ENCODE measurements around the gene SCFD2.

The SCFD2 gene

DNA sequence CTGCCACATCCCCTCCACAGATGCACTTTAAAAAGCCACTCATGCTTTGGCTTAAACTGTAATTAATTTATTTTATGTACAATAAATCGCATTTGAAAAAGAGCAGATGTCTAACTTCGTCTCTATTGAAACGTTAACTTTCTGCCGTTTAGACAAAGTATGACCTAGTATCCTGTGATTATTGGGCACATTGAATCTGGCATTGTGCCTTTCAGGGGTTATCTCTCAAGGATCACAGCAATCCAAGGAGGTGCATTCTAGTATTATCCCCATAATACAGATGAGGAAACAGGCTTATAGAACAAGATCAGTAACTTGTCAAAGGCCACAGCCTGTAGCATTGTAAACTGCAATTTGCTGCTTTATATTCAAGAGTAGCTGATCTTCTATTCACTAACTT lies 499.1 kb downstream of the SCFD2 start:
- no peak for DNase-seq

DNA sequence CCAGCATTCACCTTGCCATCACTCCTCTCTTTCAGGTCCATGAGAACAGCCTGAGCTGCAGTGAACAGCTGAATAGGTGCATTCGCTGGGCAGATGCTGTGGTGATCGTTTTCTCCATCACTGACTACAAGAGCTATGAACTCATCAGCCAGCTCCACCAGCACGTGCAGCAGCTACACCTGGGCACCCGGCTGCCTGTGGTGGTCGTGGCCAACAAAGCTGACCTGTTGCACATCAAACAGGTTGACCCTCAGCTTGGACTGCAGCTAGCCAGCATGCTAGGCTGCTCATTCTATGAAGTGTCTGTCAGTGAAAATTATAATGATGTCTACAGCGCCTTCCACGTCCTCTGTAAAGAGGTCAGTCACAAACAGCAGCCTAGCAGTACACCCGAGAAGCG lies 500.6 kb downstream of the SCFD2 start:
- DNase-seq: no peak

DNA sequence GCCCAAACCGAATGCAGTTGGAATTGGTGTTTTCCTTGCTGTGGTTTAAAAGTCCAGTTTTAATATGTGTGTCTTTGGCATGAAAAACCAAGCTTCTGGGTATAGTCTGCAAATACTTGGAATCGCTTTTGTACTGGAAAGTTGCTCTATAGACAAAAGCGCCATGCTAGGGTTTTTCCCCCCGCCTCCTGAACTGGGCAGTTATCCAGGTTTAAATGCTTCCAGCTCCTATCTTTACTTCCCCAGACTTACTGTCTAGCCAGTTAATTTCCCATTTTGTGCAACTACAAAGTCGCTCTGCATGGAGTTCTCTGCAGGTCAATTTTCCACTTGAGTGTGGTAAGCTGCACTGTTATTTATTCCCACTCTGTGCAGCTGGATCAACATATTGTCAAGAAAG lies 501.1 kb downstream of the SCFD2 start:
- no peak for DNase-seq

DNA sequence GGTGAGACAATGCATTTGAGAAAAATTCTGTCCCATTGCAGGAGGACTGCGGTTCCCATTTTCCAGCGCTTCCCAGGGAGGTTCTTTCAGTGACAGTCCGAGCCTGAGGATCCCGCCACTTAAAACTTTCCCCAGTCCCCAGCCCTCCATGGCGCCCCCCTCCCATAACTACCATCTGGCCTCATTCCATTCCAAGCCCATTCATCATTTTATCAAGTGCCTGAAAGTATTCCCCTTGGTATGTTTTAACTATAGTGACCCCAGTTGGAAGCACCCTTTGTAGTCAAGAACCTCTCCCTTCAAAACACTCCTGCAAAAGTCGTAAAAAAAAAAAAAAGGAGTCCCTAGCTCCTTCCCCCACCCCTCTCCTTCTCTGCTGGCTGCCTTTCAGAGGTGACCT lies 502.5 kb downstream of the SCFD2 start:
- no peak for DNase-seq

DNA sequence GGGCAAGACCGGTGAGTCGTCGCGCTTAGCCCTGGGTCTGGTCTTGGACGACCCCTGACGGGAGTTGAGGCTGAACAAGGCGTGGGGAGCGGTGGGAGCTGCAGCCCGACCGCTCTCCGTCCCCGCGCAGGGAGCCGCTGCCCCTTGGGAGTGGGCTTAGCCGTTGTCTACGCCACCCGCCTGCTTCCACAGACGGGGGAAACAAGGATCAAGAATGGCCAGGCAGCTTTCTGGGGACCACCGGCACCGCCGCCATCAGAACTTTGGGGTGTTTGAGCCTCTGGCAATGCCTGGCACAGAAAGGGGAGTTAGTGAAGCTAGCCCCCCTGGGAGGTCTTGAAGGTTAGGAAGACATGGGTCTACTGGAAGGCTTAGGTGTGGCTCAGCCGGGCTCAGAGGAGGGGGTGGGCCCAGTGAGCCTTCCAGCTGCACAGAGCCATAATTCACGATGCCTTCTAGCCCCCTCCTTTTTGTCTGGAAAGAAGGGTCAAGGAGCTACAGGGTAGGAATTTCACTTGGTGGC lies 503.2 kb downstream of the SCFD2 start:
- DNase-seq: no peak

DNA sequence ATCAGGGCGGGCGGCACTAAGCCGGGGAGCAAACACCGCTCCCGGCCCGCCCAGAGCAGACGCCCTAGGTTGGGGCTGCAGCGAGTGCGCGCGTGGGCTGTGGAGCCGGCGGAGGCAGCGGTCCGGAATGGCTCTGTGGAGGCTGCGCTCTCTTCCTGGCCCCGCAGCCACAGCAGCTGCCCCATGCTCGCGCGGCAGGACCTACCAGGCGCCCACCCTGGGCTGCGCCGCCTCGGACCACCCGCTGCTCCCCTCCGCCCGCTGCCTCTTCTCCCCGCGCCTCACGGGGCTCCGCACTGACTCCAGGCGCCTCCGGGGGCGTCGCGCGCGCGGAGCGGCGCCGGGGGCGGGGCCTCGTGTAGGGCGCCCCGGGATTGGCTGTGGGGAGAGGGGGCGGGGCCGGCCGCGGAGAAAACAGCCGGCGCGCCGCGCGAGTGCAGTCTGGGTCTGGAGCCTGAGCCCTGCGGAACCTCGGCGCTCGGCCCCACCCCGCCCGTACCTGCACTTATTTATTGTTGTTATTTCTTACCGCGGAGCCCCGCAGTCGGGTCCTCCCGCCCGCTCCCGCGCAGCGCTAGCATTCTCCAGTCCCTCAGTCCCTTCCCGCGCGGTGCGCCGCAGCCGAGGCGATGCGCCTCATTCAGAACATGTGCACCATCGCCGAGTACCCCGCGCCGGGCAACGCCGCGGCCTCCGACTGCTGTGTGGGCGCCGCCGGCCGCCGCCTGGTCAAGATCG lies 503.8 kb downstream of the SCFD2 start, which contains the start of gene RASL11B:
Gene RASL11B, plus strand, starts transcription at position 439 of the 738 bp plus-strand sequence. Its CDS starts 191 bp downstream, at position 630.
- DNase-seq: peak; percentile 75

DNA sequence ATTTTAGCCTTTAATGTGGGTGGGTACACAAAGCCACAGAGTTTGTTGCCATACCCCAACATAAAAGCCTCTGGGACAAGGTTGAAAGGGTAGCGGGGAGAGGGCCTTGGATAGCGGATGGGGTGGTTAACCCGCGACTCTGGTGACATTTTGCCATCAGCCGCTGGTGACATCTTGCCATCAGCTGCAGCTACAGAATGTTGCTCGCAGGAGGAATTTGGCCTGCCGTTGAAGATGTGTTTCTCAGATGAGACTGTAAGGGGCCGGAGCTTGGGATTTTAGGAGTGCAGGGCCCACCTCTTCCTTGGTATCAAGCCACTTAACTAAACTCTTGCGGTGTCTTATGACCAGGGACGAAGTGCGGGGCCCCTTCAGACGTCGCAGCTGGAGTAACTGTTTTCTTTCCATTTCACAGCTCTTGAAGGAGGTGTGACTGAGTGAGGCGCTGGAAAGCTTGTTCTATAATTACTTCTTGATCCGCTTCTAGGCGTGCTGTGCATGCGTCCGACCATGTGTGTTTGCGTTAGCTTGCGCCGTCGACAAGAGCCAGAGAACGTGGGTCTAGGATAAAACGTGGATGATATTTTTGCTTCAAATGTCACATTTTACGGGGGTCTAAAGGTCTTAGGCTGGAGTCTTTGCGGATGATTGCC lies 504.6 kb downstream of the SCFD2 start:
- no peak for DNase-seq

GRCh38 chr4:52860361-52860760 lies 505.5 kb downstream of the SCFD2 start:
- no peak for DNase-seq

GRCh38 chr4:52856801-52857200 lies 509.1 kb downstream of the SCFD2 start:
- no peak for DNase-seq

GRCh38 chr4:52853351-52853750 lies 512.5 kb downstream of the SCFD2 start:
- no peak for DNase-seq

- no peak for DNase-seq
Measured at GRCh38 chr4:52852711-52853110, 513.1 kb downstream of the SCFD2 start.

GRCh38 chr4:52852041-52852440 lies 513.8 kb downstream of the SCFD2 start:
- no peak for DNase-seq

DNA sequence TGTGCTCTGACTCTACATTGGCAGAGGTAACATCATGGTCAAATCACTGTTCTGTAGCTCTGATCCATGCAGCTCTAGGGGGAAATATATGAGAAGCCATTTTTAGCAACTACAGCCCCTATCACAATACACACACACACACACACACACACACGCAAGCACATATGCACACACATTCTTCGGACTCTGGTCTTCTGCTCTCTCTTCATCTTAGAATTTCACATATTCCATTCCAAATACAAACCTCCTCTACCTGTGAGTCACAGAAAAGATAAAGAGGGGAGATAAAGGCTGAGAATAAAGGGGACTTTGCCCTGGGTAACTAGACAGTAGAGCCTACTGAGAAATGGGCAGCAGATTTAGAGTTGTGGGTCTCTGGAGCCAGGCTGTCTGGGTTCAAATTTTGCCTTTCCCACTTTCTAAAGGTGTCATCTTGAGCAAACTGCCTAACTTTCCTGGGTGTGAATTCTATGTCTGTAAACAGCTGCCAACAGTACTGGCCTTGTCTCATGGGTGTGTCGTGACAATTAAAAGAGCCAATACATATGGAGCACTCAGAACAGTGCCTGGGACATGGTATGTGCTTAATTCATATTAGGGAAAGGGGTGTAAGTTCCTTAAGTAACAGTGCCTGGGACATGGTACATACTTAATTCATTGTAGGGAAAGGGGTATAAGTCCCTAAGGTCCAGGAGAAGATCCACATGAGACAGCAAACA lies 515.3 kb downstream of the SCFD2 start:
- no peak for DNase-seq

DNA sequence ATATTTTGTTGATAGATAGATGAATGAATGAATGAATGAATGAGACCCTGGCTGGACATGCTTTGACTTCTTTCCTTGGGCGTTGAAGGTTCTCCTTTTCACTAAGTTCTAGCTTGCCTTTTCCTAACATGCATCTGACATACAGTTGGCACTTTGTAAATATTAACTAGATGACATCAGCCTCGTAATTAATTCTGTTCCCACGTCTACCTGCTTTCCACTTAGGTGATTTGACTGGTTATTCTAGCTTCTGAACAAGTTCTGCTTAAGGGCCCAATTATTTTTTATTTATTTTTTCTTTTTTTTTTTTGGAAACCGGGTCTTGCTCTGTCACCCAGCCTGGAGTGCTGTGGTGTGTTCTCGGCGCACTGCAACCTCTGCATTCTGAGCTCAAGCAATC lies 517.6 kb downstream of the SCFD2 start:
- no peak for DNase-seq

- no peak for DNase-seq
Measured at GRCh38 chr4:52846502-52846901, 519.4 kb downstream of the SCFD2 start.

DNA sequence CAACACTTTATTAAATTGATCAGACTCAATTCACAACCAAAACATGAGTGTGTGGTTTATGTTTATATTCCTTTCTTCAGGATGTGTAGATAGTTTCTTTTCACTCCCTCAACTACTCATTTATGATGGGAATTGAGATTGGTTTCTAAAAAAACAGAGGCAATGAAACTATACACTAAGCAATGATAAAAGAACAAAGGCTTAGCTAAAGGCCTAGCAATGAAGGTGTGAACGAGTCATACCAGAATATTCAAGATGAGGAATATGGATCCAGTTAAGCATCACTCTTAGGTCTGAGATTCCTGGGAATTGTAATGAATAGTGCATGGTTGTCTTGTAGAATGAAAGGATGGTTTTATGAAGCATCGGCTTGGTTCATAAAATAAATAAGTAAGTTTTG lies 521.3 kb downstream of the SCFD2 start:
- no peak for DNase-seq

DNA sequence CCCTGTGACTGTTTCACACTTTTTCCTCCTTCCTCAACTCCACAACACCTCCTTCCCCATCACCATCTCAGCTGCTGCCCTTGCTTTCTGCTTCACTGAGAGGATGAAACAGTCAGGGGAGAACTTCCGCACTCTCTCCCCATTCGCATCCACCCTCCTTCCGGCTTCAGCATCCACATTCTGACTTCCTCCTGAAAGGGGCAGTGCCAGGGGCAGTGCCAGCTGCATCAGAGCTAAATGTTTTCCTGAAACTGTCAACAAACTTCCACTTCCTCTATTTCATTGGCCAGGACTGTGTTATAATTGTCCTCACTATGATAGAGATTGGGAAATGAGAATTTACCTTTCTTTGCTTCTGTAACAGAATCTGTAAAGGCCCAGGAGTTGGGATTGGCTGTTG lies 521.9 kb downstream of the SCFD2 start:
- DNase-seq: peak; percentile 45

DNA sequence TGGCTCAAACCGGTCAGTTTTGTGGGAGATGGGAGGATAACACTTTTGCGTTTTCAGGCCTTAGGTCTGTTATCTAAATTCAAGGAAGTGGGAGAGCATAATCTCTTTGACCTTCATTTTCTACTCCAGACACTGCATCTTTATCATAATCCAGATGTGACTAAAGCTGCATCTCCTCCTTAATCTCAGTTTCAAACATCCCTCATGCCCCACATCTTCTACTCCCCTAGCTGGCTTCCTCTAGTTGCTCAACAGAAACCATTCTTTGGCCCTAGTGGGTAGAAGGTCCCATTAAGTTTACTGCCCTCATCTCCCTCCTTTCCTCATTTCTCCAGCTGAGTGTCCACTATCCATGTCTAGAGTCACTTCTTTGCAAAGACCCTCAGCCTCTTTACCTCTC lies 522.5 kb downstream of the SCFD2 start:
- no peak for DNase-seq

- no peak for DNase-seq
Measured at GRCh38 chr4:52842792-52843191, 523.1 kb downstream of the SCFD2 start.

DNA sequence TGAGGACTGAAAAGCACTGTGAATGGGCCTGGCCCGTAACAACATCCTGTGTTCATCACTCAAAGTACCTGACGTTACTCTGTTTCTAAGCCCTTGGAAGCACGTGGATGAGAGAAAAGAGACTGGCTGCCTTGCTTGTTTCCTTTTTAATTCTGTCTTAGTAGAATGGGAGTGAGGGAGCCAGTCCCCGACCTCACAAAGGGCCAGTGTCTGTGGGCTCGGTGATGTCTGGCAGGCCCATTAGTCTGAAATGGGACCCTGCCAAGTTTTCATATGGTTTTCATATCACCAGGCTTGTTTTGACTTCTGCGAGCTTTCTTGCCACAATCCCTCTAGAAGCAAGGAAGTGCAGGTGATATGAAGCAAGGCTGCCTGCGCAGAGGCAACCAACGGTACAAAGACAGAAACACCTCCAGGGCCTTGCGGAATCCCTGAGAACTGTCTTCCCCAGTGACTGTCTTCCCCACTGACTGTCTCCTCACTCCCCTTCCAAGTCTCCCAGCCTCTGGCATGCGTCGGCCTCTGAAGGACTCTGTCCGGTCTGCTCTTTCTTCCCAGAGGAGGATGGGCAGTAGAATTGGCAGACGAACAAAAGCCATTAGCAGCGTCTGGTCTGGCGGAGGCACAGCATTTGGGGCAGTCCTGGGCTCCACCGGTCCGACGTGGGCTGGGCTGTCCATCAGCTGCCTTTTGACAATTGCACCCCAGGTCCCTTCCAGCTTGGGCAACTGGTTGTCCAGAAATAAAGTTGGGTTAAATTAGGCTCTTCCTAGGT lies 524.0 kb downstream of the SCFD2 start:
- no peak for DNase-seq

DNA sequence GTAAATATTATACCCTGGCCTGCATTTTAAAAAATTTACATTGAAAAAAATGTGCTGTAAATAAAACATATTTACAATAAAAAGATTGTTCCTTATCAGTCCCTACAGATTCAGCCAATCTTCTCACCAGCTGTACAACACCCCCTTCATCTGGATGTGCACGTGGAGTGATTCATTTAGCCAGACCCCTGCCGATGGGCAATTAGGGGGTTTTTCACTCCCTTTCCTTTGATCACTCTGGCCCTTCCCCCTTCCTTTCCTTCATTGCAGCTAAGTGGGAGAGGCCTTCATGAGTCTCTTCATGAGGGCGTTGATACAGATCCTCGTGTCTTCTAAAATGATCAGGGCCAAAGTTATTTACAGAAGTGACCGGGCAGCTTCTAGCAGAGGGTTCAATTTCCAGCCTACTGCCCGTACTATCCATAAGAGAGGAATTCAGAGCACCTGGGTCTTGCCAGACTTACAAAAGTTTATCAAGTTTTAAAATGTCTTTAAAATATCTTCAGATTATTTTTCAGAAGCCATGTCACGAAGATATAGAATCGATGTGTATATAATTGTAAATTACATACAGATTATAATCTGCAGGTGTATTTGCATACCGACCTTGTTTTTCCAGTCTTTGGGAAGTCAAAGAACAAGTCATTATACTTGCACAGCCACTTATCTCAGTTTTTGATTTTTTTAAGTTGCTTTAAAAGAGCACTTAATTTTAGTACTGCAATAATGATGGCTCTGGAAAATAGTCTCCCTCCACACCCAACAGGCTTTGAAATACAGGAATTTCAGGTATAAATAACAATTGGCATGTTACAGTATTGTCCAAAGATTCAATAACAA lies 525.1 kb downstream of the SCFD2 start:
- no peak for DNase-seq

Measured in CD4-positive, alpha-beta T cell treated with Interferon gamma for 1 hour (primary cell).